HUES48 (cell line): ENCODE measurements around the gene PGAM4.
"Not testable (repeated sequence)": the region's sequence is repeated elsewhere in the genome, so short reads cannot be mapped to it uniquely, and the experiment has no call there.

Experiments
- H3K27ac ChIP-seq: one replicate; pipeline ENCODE4 v1.7.0; 2013; ENCODE audit warnings: low read depth, low read length, inconsistent platforms
- H3K27me3 ChIP-seq: 2 replicates; pipeline ENCODE4 v1.6.1; 2013; ENCODE audit warnings: mild to moderate bottlenecking, low read length; ENCODE audit not compliant: control insufficient read depth, insufficient read depth
- H3K36me3 ChIP-seq: 2 replicates; pipeline ENCODE4 v1.6.1; 2013; ENCODE audit warnings: low read length; ENCODE audit not compliant: control insufficient read depth, insufficient read depth
- H3K4me1 ChIP-seq: 2 replicates; pipeline ENCODE4 v1.6.1; 2013; ENCODE audit warnings: mild to moderate bottlenecking, low read length; ENCODE audit not compliant: control insufficient read depth, insufficient read depth
- H3K4me3 ChIP-seq: 2 replicates; pipeline ENCODE4 v1.5.1; 2013; ENCODE audit warnings: mild to moderate bottlenecking, low read depth, low read length
- H3K9ac ChIP-seq: 2 replicates; pipeline ENCODE4 v1.6.1; 2013; ENCODE audit warnings: mild to moderate bottlenecking, low read depth, low read length, moderate library complexity
- H3K9me3 ChIP-seq: 2 replicates; pipeline ENCODE4 v1.6.1; 2013; ENCODE audit warnings: low read length; ENCODE audit not compliant: control insufficient read depth, insufficient read depth

PGAM4 gene

DNA sequence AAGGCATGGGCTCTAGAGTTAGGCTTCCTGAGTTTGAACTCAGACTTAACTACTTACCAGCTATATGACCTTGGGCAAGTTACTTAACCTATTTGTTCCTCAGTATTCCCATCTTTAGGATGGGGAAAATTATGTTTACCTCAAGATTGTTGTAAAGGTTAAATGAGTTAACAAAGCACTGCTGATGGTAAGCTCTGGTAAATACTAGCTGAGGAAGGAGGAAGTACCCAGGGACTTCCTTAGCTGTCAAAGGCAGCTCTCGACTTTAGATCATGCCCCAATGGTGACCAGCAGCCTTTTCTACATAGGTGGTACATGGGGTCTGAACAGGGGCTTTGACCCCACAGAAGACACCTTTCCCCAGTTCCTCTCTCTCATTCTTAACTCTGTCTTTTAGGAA lies 38.9 kb downstream of the PGAM4 start:
- H3K9ac ChIP-seq, result no peak overlapping the region
- H3K27me3 ChIP-seq, result no peaks in the 10 kb centered on the region
- no peaks in the 10 kb centered on the region for H3K36me3 ChIP-seq
- H3K4me3 ChIP-seq, result no peak overlapping the region
- peaks cover 30% of the 10 kb centered on the region for H3K9me3 ChIP-seq
- no peaks in the 10 kb centered on the region for H3K4me1 ChIP-seq
- no peak overlapping the region for H3K27ac ChIP-seq

DNA sequence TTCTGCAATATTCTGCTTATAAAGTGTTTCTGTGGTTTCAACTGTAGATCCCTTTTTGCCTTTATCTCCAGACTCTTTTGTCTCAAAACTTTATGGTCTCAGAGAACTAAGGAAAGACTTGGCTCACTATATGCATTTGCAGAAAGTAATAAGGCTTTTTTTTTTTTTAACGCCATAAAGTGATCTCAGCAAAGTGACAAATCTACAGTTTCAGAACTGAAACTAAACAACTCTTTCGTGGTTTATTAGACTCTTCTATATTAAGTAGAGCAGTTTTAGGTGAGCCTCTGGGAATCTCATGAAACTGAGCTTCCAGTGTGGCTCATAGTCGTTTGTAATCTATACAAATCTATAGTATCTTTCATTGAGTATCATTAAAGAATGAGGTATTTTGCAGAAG lies 43.7 kb downstream of the PGAM4 start:
- Histone ChIP-seq H3K9ac (no peak overlapping the region), H3K4me1 (no peaks in the 10 kb centered on the region), H3K4me3 (no peak overlapping the region), H3K36me3 (no peaks in the 10 kb centered on the region), H3K27ac (no peak overlapping the region), H3K9me3 (peaks cover 29% of the 10 kb centered on the region), H3K27me3 (no peaks in the 10 kb centered on the region)

DNA sequence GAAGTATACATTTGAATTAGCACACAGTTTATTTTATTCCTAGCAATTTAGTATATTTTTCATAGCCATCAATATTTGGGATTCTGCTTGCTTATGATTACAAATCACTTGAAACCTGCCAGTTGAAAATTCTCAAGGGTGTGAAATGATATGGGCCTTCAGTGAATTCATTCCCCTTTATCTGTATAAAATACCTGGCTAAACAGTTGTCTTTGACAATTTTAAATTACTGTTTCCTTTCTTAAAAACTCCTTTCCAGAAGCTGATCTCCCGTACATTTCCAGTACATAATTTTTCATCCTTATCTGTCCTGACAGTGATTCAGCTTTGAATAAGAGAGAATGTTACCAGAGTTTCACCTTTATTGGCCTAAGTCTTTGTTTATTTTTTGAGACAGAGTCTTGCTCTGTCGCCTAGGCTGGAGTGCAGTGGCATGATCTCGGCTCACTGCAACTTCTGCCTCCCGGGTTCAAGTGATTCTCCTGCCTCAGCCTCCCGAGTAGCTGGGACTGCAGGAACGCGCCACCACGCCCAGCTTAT lies 45.0 kb downstream of the PGAM4 start:
- Histone ChIP-seq H3K9ac (no peak overlapping the region), H3K36me3 (no peaks in the 10 kb centered on the region), H3K9me3 (peaks cover 28% of the 10 kb centered on the region), H3K27me3 (no peaks in the 10 kb centered on the region), H3K27ac (no peak overlapping the region), H3K4me1 (no peaks in the 10 kb centered on the region), H3K4me3 (no peak overlapping the region)

DNA sequence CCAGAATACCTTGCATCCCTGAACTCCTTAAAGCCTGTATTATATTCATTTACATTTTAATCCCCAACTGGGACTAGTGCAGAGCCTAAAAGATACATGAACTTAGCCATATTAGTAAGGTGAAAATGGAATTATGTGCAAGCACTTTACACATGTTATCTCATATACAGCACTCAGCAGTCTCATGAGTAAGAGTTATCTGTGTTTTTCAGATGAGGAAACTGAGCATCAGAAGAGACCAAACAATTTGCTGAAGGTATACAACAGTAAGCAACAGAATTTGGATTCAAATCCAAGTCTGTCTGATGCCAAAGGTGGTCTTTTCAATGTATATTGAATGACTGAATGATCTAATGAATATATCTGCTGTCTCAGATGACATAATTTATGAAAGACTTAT lies 46.7 kb downstream of the PGAM4 start:
- no peaks in the 10 kb centered on the region for H3K4me1 ChIP-seq
- H3K9me3 ChIP-seq, result peaks cover 25% of the 10 kb centered on the region; the same call in 1 of the 2 replicates
- H3K9ac ChIP-seq, result no peak overlapping the region
- no peaks in the 10 kb centered on the region for H3K36me3 ChIP-seq
- no peak overlapping the region for H3K4me3 ChIP-seq
- H3K27me3 ChIP-seq, result no peaks in the 10 kb centered on the region
- no peak overlapping the region for H3K27ac ChIP-seq

DNA sequence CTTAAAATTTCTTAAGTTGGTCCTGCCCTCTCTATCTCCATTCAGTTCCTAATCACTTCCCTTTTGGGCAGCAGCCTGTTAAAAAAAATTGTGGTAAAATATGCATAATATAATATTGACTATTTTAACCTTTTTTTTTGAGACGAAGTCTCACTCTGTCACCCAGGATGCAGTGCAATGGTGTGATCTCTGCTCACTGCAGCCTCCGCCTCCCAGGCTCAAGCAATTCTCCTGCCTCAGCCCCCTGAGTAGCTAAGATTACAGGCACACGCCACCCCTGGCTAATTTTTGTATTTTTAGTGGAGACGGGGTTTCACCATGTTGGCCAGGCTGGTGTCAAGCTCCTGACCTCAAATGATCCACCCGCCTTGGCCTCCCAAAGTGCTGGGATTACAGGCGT lies 50.1 kb downstream of the PGAM4 start:
- not testable (repeated sequence) for H3K4me3 ChIP-seq, H3K27me3 ChIP-seq

DNA sequence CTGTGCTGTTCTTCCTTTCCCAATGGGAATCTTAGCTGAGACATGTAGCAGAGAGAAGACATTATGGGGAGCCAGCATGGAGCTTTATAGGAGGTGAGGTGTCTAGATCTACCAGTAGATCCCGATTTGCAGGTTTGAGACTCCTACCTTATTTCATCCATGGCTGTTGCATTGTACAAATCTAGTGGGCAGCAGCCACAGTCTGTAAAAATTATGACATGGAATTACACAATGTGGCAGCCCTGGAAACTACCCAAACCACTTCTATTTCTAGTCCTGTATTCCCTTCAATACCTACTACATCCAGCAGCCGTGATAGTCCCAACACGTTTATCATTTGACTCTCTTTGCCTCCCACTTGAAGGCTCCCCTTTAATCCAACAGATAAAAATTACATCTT lies 50.9 kb downstream of the PGAM4 start:
- Histone ChIP-seq H3K27ac (no peak overlapping the region), H3K4me1 (no peaks in the 10 kb centered on the region), H3K9ac (no peak overlapping the region), H3K27me3 (no peaks in the 10 kb centered on the region), H3K9me3 (peaks cover 37% of the 10 kb centered on the region), H3K36me3 (no peaks in the 10 kb centered on the region), H3K4me3 (no peak overlapping the region)

More for the DNA sequence above, 50.1 kb downstream of the PGAM4 start:
- H3K36me3 ChIP-seq, H3K27ac ChIP-seq, H3K4me1 ChIP-seq, H3K9ac ChIP-seq: not testable (repeated sequence)
- H3K9me3 ChIP-seq, result peaks cover 36% of the 10 kb centered on the region
